NCI-H1105 treated with DMSO at 0.1 percent for 48 hours (cell line): ENCODE results near the gene PRKG1.
"Not testable (repeated sequence)": the region's sequence is repeated elsewhere in the genome, so short reads cannot be mapped to it uniquely, and the experiment has no call there.

Experiments
- DNase-seq: peaks from one replicate; lab custom pipeline; 2025; lab: John Stamatoyannopoulos, UW

PRKG1 gene

GRCh38 chr10:51656503-51656902 is 582.2 kb downstream of the PRKG1 start:
- no peak for DNase-seq

- DNase-seq, result no peak
Observed at GRCh38 chr10:51658000-51658399, 583.7 kb downstream of the PRKG1 start.

- no peak for DNase-seq
Observed at GRCh38 chr10:51659344-51659743, 585.1 kb downstream of the PRKG1 start.

- DNase-seq, result no peak
Observed at GRCh38 chr10:51663086-51663485, 588.8 kb downstream of the PRKG1 start.

GRCh38 chr10:51666456-51666855 is 592.2 kb downstream of the PRKG1 start:
- DNase-seq, result no peak

- DNase-seq, result no peak
Observed at GRCh38 chr10:51667678-51668335, 593.5 kb downstream of the PRKG1 start.

GRCh38 chr10:51668336-51668689 is 594.0 kb downstream of the PRKG1 start:
- DNase-seq, result no peak

GRCh38 chr10:51669041-51669440 is 594.8 kb downstream of the PRKG1 start:
- DNase-seq, result no peak

GRCh38 chr10:51672039-51672535 is 597.8 kb downstream of the PRKG1 start:
- no peak for DNase-seq

GRCh38 chr10:51675088-51675487 is 600.8 kb downstream of the PRKG1 start:
- no peak for DNase-seq

- DNase-seq, result no peak
Observed at GRCh38 chr10:51679841-51680240, 605.6 kb downstream of the PRKG1 start.

- DNase-seq, result no peak
Observed at GRCh38 chr10:51683031-51683691, 608.9 kb downstream of the PRKG1 start.

GRCh38 chr10:51685768-51686167 is 611.5 kb downstream of the PRKG1 start:
- DNase-seq, result no peak

- no peak for DNase-seq
Observed at GRCh38 chr10:51687296-51687695, 613.0 kb downstream of the PRKG1 start.

GRCh38 chr10:51688826-51689225 is 614.5 kb downstream of the PRKG1 start:
- not testable (repeated sequence) for DNase-seq

- DNase-seq, result no peak
Observed at GRCh38 chr10:51689536-51689935, 615.2 kb downstream of the PRKG1 start.

- no peak for DNase-seq
Observed at GRCh38 chr10:51691135-51691534, 616.8 kb downstream of the PRKG1 start.

GRCh38 chr10:51694086-51694768 is 619.9 kb downstream of the PRKG1 start:
- DNase-seq, result no peak

GRCh38 chr10:51696251-51696650 is 622.0 kb downstream of the PRKG1 start:
- no peak for DNase-seq

- no peak for DNase-seq
Observed at GRCh38 chr10:51698473-51699063, 624.3 kb downstream of the PRKG1 start.

- DNase-seq, result no peak
Observed at GRCh38 chr10:51699145-51699474, 624.8 kb downstream of the PRKG1 start.

- DNase-seq, result peak; percentile 71
Observed at GRCh38 chr10:51699475-51700227, 625.4 kb downstream of the PRKG1 start, which contains the start of gene CSTF2T. CSTF2T (minus strand) TSS chr10:51699595; CDS start chr10:51699549, 46 bp downstream.
